ENCODE data around the gene MINDY2. TPM values are rescaled to one million over a fixed set of nuclear protein-coding genes. Genes with fewer than 3 reads are reported as not detected.
"Not testable (repeated sequence)": the region's sequence is repeated elsewhere in the genome, so short reads cannot be mapped to it uniquely, and the experiment has no call there.

The MINDY2 gene
- total and polyA plus RNA-seq, 7 donors, result 3.3 to 11.3 (median 6.0) TPM

GRCh38 chr15:58805095-58805494 lies 34.0 kb downstream of the MINDY2 start:
- 62 to 68% (median 64%) methylated on average over 1 of the region's 1 CpG for WGBS, 3 donors
- Histone ChIP-seq H3K4me1 (no peaks in the 10 kb centered on the region), H3K36me3 (ENCODE audit: insufficient read depth in 1 of 2, low read depth in 1 of 2) (peaks cover 0 to 17% of the 10 kb centered on the region in 2 donors), H3K4me3 (no peak overlapping the region), H3K27ac (no peak overlapping the region), H3K9me3 (no peaks in the 10 kb centered on the region), H3K27me3 (ENCODE audit: insufficient read depth in 3 of 3, low read length in 2 of 3) (no peaks in the 10 kb centered on the region)
- no peak for TF ChIP-seq CTCF (IDR thresholded peaks at IDR 0.05)
- DNase-seq, result no peak
- intact Hi-C loops (cut with DNase I), result no loop called here
- no peak for ATAC-seq

GRCh38 chr15:58823267-58823666 lies 52.2 kb downstream of the MINDY2 start:
- H3K9me3 ChIP-seq; DNase-seq; ATAC-seq; H3K4me1 ChIP-seq; intact Hi-C loops (cut with DNase I); H3K27ac ChIP-seq; H3K27me3 ChIP-seq (ENCODE audit: insufficient read depth in 3 of 3, low read length in 2 of 3); H3K4me3 ChIP-seq: not testable (repeated sequence)
- WGBS, 3 donors, result 95 to 98% (median 95%) methylated on average over 2 of the region's 2 CpGs
- H3K36me3 ChIP-seq (ENCODE audit: insufficient read depth in 1 of 2, low read depth in 1 of 2), result peaks cover 2 to 48% of the 10 kb centered on the region in 2 donors

GRCh38 chr15:58830556-58830955 lies 59.5 kb downstream of the MINDY2 start:
- no peak overlapping the region for H3K4me3 ChIP-seq
- no peaks in the 10 kb centered on the region for H3K4me1 ChIP-seq
- no peak for TF ChIP-seq CTCF (IDR thresholded peaks at IDR 0.05)
- ATAC-seq (no peak), DNase-seq (no peak)
- H3K27me3 ChIP-seq (ENCODE audit: insufficient read depth in 3 of 3, low read length in 2 of 3), result no peaks in the 10 kb centered on the region
- intact Hi-C loops (cut with DNase I), result no loop called here
- WGBS, 3 donors, result 69 to 81% (median 78%) methylated on average over 2 of the region's 2 CpGs
- H3K27ac ChIP-seq, result no peak overlapping the region
- H3K36me3 ChIP-seq (ENCODE audit: insufficient read depth in 1 of 2, low read depth in 1 of 2), result peaks cover 0 to 45% of the 10 kb centered on the region in 2 donors
- no peaks in the 10 kb centered on the region for H3K9me3 ChIP-seq

GRCh38 chr15:58833681-58834426 lies 62.8 kb downstream of the MINDY2 start:
- 73 to 78% (median 76%) methylated on average over 9 of the region's 9 CpGs for WGBS, 3 donors
- intact Hi-C loops (cut with DNase I); H3K4me3 ChIP-seq; H3K27ac ChIP-seq; ATAC-seq; H3K9me3 ChIP-seq; H3K27me3 ChIP-seq (ENCODE audit: insufficient read depth in 3 of 3, low read length in 2 of 3); H3K4me1 ChIP-seq; DNase-seq: not testable (repeated sequence)
- peaks cover 0 to 36% of the 10 kb centered on the region in 2 donors for H3K36me3 ChIP-seq (ENCODE audit: insufficient read depth in 1 of 2, low read depth in 1 of 2)

GRCh38 chr15:58839485-58839884 lies 68.4 kb downstream of the MINDY2 start:
- WGBS, 3 donors, result 79 to 96% (median 82%) methylated on average over 1 of the region's 1 CpG

More at GRCh38 chr15:58839485-58839884, 68.4 kb downstream of the MINDY2 start:
- Histone ChIP-seq H3K27ac (no peak overlapping the region), H3K4me3 (no peak overlapping the region), H3K4me1 (no peaks in the 10 kb centered on the region), H3K9me3 (no peaks in the 10 kb centered on the region), H3K36me3 (ENCODE audit: insufficient read depth in 1 of 2, low read depth in 1 of 2) (peaks cover 0 to 12% of the 10 kb centered on the region in 2 donors), H3K27me3 (ENCODE audit: insufficient read depth in 3 of 3, low read length in 2 of 3) (no peaks in the 10 kb centered on the region)
- peak; percentile 5 for TF ChIP-seq CTCF (IDR thresholded peaks at IDR 0.05)
- DNase-seq (no peak), ATAC-seq (no peak)
- intact Hi-C loops (cut with DNase I), result no loop called here
